Right lobe of liver (tissue), 4 donors: ENCODE results near the gene PRKAG3.

ENCODE experiments used
- CTCF ChIP-seq, 4 donors: fragments of 200-600 bp in 3 of 4; fragments of 450-650 bp in 1 of 4; IDR thresholded peaks; one replicate each; pipeline versions ENCODE4 v1.5.1 to v1.8.0; 2016 to 2022; ENCODE audit warnings: antibody characterized with exemption in 4 of 4, mild to moderate bottlenecking in 2 of 4
- POLR2A ChIP-seq: fragments of 450-650 bp; IDR thresholded peaks from one replicate; pipeline ENCODE4 v1.6.1; 2017; ENCODE audit warnings: antibody characterized with exemption, mild to moderate bottlenecking
- donor health status: DM: no; HTN: no; CAD: no.
- donor health status: DM: no; HTN: no; CAD: no.
- donor health status: DM: no; HTN: yes; CAD: no.

GRCh38 chr2:218832081-218832480 is 478 bp upstream of the PRKAG3 start:
- TF ChIP-seq POLR2A (no peak), CTCF (IDR thresholded peaks at IDR 0.05) (no peak)
